T-helper 9 cell (primary cell): Measurements from ENCODE around the gene KRTAP12-3.
"Not testable (repeated sequence)": the region's sequence is repeated elsewhere in the genome, so short reads cannot be mapped to it uniquely, and the experiment has no call there.

Experiments used
- DNase-seq: peaks from one replicate; pipeline ENCODE4 v3.0.0-alpha.2; 2020

Gene KRTAP12-3

GRCh38 chr21:44627831-44628233, 29.9 kb upstream of the KRTAP12-3 start:
- not testable (repeated sequence) for DNase-seq

GRCh38 chr21:44628707-44629391, 28.9 kb upstream of the KRTAP12-3 start:
- DNase-seq = no peak

- no peak for DNase-seq
Observed at GRCh38 chr21:44630440-44630839, 27.3 kb upstream of the KRTAP12-3 start.

GRCh38 chr21:44632067-44632466, 25.7 kb upstream of the KRTAP12-3 start:
- DNase-seq = no peak

GRCh38 chr21:44636209-44637017, 21.3 kb upstream of the KRTAP12-3 start:
- no peak for DNase-seq

GRCh38 chr21:44637018-44637850, 20.5 kb upstream of the KRTAP12-3 start, which contains the start of gene KRTAP10-10:
TSS of gene KRTAP10-10 (plus strand) at chr21:44637356. CDS start at chr21:44637418, 62 bp downstream.
- DNase-seq = no peak

GRCh38 chr21:44637851-44638348, 19.8 kb upstream of the KRTAP12-3 start:
- DNase-seq = not testable (repeated sequence)

- DNase-seq = not testable (repeated sequence)
Observed at GRCh38 chr21:44638506-44639330, 19.0 kb upstream of the KRTAP12-3 start.

- DNase-seq = no peak
Observed at GRCh38 chr21:44639331-44639655, 18.4 kb upstream of the KRTAP12-3 start.

GRCh38 chr21:44640761-44641160, 17.0 kb upstream of the KRTAP12-3 start:
- no peak for DNase-seq

- no peak for DNase-seq
Observed at GRCh38 chr21:44643741-44644310, 13.9 kb upstream of the KRTAP12-3 start.

GRCh38 chr21:44644878-44645277, 12.9 kb upstream of the KRTAP12-3 start:
- DNase-seq = no peak

GRCh38 chr21:44646366-44647221, 11.1 kb upstream of the KRTAP12-3 start, which contains the start of gene KRTAP10-11:
TSS of gene KRTAP10-11 (plus strand) at chr21:44646414. CDS start at chr21:44646459, 45 bp downstream.
- not testable (repeated sequence) for DNase-seq

- DNase-seq = no peak
Observed at GRCh38 chr21:44647222-44647552, 10.5 kb upstream of the KRTAP12-3 start.

GRCh38 chr21:44648557-44649311, 9.0 kb upstream of the KRTAP12-3 start:
- DNase-seq = no peak

- DNase-seq = no peak
Observed at GRCh38 chr21:44649521-44650100, 8.1 kb upstream of the KRTAP12-3 start.

- DNase-seq = no peak
Observed at GRCh38 chr21:44650265-44650972, 7.3 kb upstream of the KRTAP12-3 start.

- no peak for DNase-seq
Observed at GRCh38 chr21:44650973-44651675, 6.6 kb upstream of the KRTAP12-3 start.
